SK-N-SH (cell line): ENCODE results near the gene SFXN5. TPM values are rescaled to one million over a fixed set of nuclear protein-coding genes. Genes with fewer than 3 reads are reported as not detected.

Experiments
- CTCF ChIA-PET: fragments of 300-600, 350-600 bp; formaldehyde crosslinking; extraction: SDS; loops from one replicate; lab custom pipeline; 2021; lab: Yijun Ruan, JAX
- POLR2A ChIA-PET: fragments of 350-600 bp; sonication (Branson Sonifier 250); formaldehyde crosslinking; extraction: SDS; loops from one replicate; lab custom pipeline; 2020; ENCODE audit warnings: antibody characterized with exemption, inconsistent platforms; lab: Yijun Ruan, JAX
- DNase-seq: peaks from one replicate; pipeline ENCODE4 v3.0.0; 2012
- H2AFZ ChIP-seq: fragments of 200-600 bp; sonication (generic); 2 replicates; pipeline ENCODE4 v1.8.1; 2016; ENCODE audit warnings: antibody characterized with exemption, mild to moderate bottlenecking, low read depth
- H3F3A ChIP-seq: fragments of 200-600 bp; sonication (generic); replicated peaks from 2 replicates; pipeline ENCODE3; 2016; ENCODE audit warnings: antibody characterized with exemption, mild to moderate bottlenecking; ENCODE audit not compliant: insufficient read depth
- H3K27ac ChIP-seq, 2 experiments: fragments of 200-500 bp in 1 of 2; fragments of 200-600 bp in 1 of 2; sonication (Bioruptor generic) in 1 of 2; sonication (generic), shearing (Covaris generic) in 1 of 2; 2 replicates each; pipeline versions ENCODE4 v1.5.1 to v1.6.1; 2014 to 2016; ENCODE audit warnings: low read depth in 2 of 2, inconsistent platforms in 1 of 2, low read length in 1 of 2, mild to moderate bottlenecking in 1 of 2, mixed read lengths in 1 of 2
- H3K27me3 ChIP-seq: fragments of 200-600 bp; sonication (generic), shearing (Covaris generic); 2 replicates; pipeline ENCODE4 v1.6.1; 2016; ENCODE audit warnings: mixed run types; ENCODE audit not compliant: insufficient read depth
- H3K36me3 ChIP-seq, 2 experiments: fragments of 200-500 bp in 1 of 2; fragments of 200-600 bp in 1 of 2; sonication (Bioruptor generic) in 1 of 2; sonication (generic) in 1 of 2; replicated peaks in 1 of 2; 2 replicates each; pipeline versions ENCODE3 to v1.5.1; 2014 to 2016; ENCODE audit warnings: low read length in 1 of 2, mild to moderate bottlenecking in 1 of 2; ENCODE audit not compliant: insufficient read depth in 2 of 2, control insufficient read depth in 1 of 2
- H3K4me1 ChIP-seq, 2 experiments: fragments of 200-500 bp in 1 of 2; fragments of 200-600 bp in 1 of 2; sonication (Bioruptor generic) in 1 of 2; sonication (generic), shearing (Covaris generic) in 1 of 2; 2 replicates each; pipeline versions ENCODE4 v1.5.1 to v1.6.1; 2014 to 2016; ENCODE audit warnings: low read depth in 1 of 2, low read length in 1 of 2, mixed run types in 1 of 2; ENCODE audit not compliant: insufficient read depth in 2 of 2, control insufficient read depth in 1 of 2
- H3K4me2 ChIP-seq: fragments of 200-600 bp; sonication (generic), shearing (Covaris generic); 2 replicates; pipeline ENCODE4 v1.6.1; 2017; ENCODE audit warnings: mixed run types
- H3K4me3 ChIP-seq, 2 experiments: fragments of 200-500 bp in 1 of 2; fragments of 200-600 bp in 1 of 2; sonication (Bioruptor generic) in 1 of 2; sonication (generic), shearing (Covaris generic) in 1 of 2; 2 replicates each; pipeline versions ENCODE4 v1.5.1 to v1.8.1; 2014 to 2016; ENCODE audit warnings: low read depth in 2 of 2, inconsistent platforms in 1 of 2, low read length in 1 of 2, mild to moderate bottlenecking in 1 of 2, mixed read lengths in 1 of 2, moderate library complexity in 1 of 2
- H3K79me2 ChIP-seq: fragments of 200-600 bp; sonication (generic); 2 replicates; pipeline ENCODE4 v1.8.1; 2017; ENCODE audit warnings: mild to moderate bottlenecking; ENCODE audit not compliant: insufficient read depth
- H3K9ac ChIP-seq: fragments of 200-600 bp; sonication (generic); 2 replicates; pipeline ENCODE4 v1.6.1; 2017; ENCODE audit warnings: mixed run types
- H3K9me2 ChIP-seq: fragments of 200-600 bp; sonication (generic); 2 replicates; pipeline ENCODE4 v1.6.1; 2017; ENCODE audit warnings: mixed run types
- H3K9me3 ChIP-seq: fragments of 200-600 bp; sonication (generic); 2 replicates; pipeline ENCODE4 v1.6.1; 2017; ENCODE audit warnings: mixed run types, mild to moderate bottlenecking, moderate library complexity
- H4K20me1 ChIP-seq: fragments of 200-600 bp; sonication (generic); 2 replicates; pipeline ENCODE4 v1.6.1; 2017; ENCODE audit warnings: mild to moderate bottlenecking, mixed run types; ENCODE audit not compliant: insufficient read depth
- CHD2 ChIP-seq: fragments of 150-350 bp; IDR thresholded peaks from 2 replicates; pipeline ENCODE4 v1.6.1; 2018; ENCODE audit warnings: low read length; ENCODE audit not compliant: partially characterized antibody
- FOSL2 ChIP-seq: IDR thresholded peaks from 2 replicates; pipeline ENCODE4 v1.4.0; 2012; ENCODE audit warnings: low read depth, mild to moderate bottlenecking, moderate library complexity, borderline replicate concordance
- FOXJ3 ChIP-seq: sonication (generic); formaldehyde crosslinking; IDR thresholded peaks from 2 replicates; pipeline ENCODE4 v1.5.1; 2020; ENCODE audit warnings: mild to moderate bottlenecking, missing genetic modification reagents
- IRF3 ChIP-seq: fragments of 150-350 bp; IDR thresholded peaks from 2 replicates; pipeline ENCODE4 v1.6.1; 2016; ENCODE audit warnings: mild to moderate bottlenecking, low read depth, low read length
- MAX ChIP-seq: IDR thresholded peaks from 2 replicates; pipeline ENCODE4 v1.4.0; 2012; ENCODE audit warnings: low read depth
- MXI1 ChIP-seq: IDR thresholded peaks from 2 replicates; pipeline ENCODE4 v1.6.1; 2012; ENCODE audit warnings: mild to moderate bottlenecking, low read depth, low read length, improper control_type of control experiment
- POLR2AphosphoS5 ChIP-seq: IDR thresholded peaks from 2 replicates; pipeline ENCODE4 v1.6.1; 2012; ENCODE audit warnings: low read depth, low read length
- REST ChIP-seq: IDR thresholded peaks from 2 replicates; pipeline ENCODE4 v1.6.1; 2012; ENCODE audit warnings: mild to moderate bottlenecking, low read depth, low read length, moderate library complexity
- RXRA ChIP-seq: IDR thresholded peaks from 2 replicates; pipeline ENCODE4 v1.4.0; 2012; ENCODE audit warnings: low read depth, mild to moderate bottlenecking, borderline replicate concordance
- SIN3A ChIP-seq: IDR thresholded peaks from 2 replicates; pipeline ENCODE4 v1.6.1; 2012; ENCODE audit warnings: low read depth, mild to moderate bottlenecking, low read length, moderate library complexity, borderline replicate concordance
- TAF1 ChIP-seq: IDR thresholded peaks from 2 replicates; pipeline ENCODE4 v1.6.1; 2012; ENCODE audit warnings: low read depth, mild to moderate bottlenecking, low read length, moderate library complexity, borderline replicate concordance
- TEAD4 ChIP-seq: IDR thresholded peaks from 2 replicates; pipeline ENCODE4 v1.4.0; 2012; ENCODE audit warnings: mild to moderate bottlenecking, borderline replicate concordance; ENCODE audit not compliant: insufficient read depth
- YY1 ChIP-seq: IDR thresholded peaks from 2 replicates; pipeline ENCODE4 v1.4.0; 2012; ENCODE audit warnings: low read depth, mild to moderate bottlenecking
- ZBTB33 ChIP-seq: IDR thresholded peaks from 2 replicates; pipeline ENCODE4 v1.4.0; 2012; ENCODE audit warnings: low read depth, borderline replicate concordance
- WGBS: methylation state at CpG from one replicate; pipeline ENCODE4 v1.1.6; 2017; ENCODE audit warnings: low lambda C conversion rate; 5-methylcytosine and 5-hydroxymethylcytosine counted together
- polyA plus RNA-seq, 3 experiments: library from polyadenylated mRNA; depleted of rRNA; stranded (reverse); fragments of >200 nt; gene quantifications; 2 replicates each; pipeline ENCODE4 v1.2.3, GENCODE V29; 2012

SFXN5 gene
- polyA plus RNA-seq, 1 of the 3 experiments (the other 2 are of a cell fraction): 9.9 TPM

- Histone ChIP-seq H3K9me2 (no peaks in the 10 kb centered on the region), H3K4me3 (no peak overlapping the region), H3K9me3 (no peaks in the 10 kb centered on the region), H3K27me3 (no peaks in the 10 kb centered on the region), H3K79me2 (peaks cover 15% of the 10 kb centered on the region), H2AFZ (no peak overlapping the region), H3K4me1 (peaks cover 0 to 12% of the 10 kb centered on the region in 2 experiments; a peak in 2 of 4 replicates), H4K20me1 (peaks cover 13% of the 10 kb centered on the region; the same call in 1 of the 2 replicates), H3K9ac (no peak overlapping the region), H3K36me3 (peaks cover 3 to 8% of the 10 kb centered on the region in 2 experiments), H3F3A (no peaks in the 10 kb centered on the region), H3K4me2 (no peak overlapping the region), H3K27ac (no peak overlapping the region)
- 93% methylated on average over 13 of the region's 13 CpGs for WGBS
- ChIA-PET CTCF (interaction anchor here (1.0 to 5.6 kb wide), 6 partner anchors 11 to 103 kb away, joined by 3 to 39 read pairs (median 7); no protein-coding TSS in a partner anchor), POLR2A (no interaction called here)
- DNase-seq: no peak
- TF ChIP-seq MXI1 (no peak), FOXJ3 (CRISPR knock-in tag) (no peak), TAF1 (no peak), FOSL2 (no peak)
These were observed 2.9 kb upstream of the SFXN5 start for GRCh38 chr2:73074110-73075069.

GRCh38 chr2:73072416-73072815 lies 904 bp upstream of the SFXN5 start:
- peaks cover 2 to 3% of the 10 kb centered on the region in 2 experiments for H3K36me3 ChIP-seq
- H3F3A ChIP-seq: no peaks in the 10 kb centered on the region
- CTCF ChIA-PET: interaction anchor here (1.0 to 5.6 kb wide), 5 partner anchors 13 to 181 kb away, joined by 3 to 39 read pairs (median 6); no protein-coding TSS in a partner anchor
- no peak for TF ChIP-seq RXRA
- no peak for TF ChIP-seq FOXJ3 (CRISPR knock-in tag)
- TF ChIP-seq MAX: no peak
- TF ChIP-seq REST: no peak
- TF ChIP-seq IRF3: no peak
- TF ChIP-seq MXI1: no peak
- no peak for TF ChIP-seq TEAD4
- TF ChIP-seq POLR2AphosphoS5: no peak
- TF ChIP-seq SIN3A: no peak
- no peak for TF ChIP-seq CHD2
- no peak for TF ChIP-seq YY1
- TF ChIP-seq ZBTB33: no peak
- H3K4me2 ChIP-seq: peak overlapping the region; percentile 99
- peaks cover 34% of the 10 kb centered on the region for H3K79me2 ChIP-seq
- no peaks in the 10 kb centered on the region for H3K27me3 ChIP-seq
- no peak overlapping the region for H2AFZ ChIP-seq
- H3K27ac ChIP-seq: no peak overlapping the region
- peaks cover 8% of the 10 kb centered on the region; the same call in 1 of the 2 replicates for H4K20me1 ChIP-seq
- H3K9me3 ChIP-seq: no peaks in the 10 kb centered on the region
- POLR2A ChIA-PET: interaction anchor here (0.6 kb wide), 1 partner anchor 31 kb away, joined by 3 read pairs; no protein-coding TSS in a partner anchor
- 88% methylated on average over 1 of the region's 1 CpG for WGBS
- 0 out of 2 replicates have a peak overlapping the region, but pooled peaks have one; percentile 90 for H3K9ac ChIP-seq
- no peak for DNase-seq
- peaks cover 3 to 15% of the 10 kb centered on the region in 2 experiments; a peak in 2 of 4 replicates for H3K4me1 ChIP-seq
- peak overlapping the region; percentile 92 to 98; a peak in 2 of 4 replicates for H3K4me3 ChIP-seq
- H3K9me2 ChIP-seq: no peaks in the 10 kb centered on the region
